GM18867 (cell line): ENCODE measurements around the gene AUTS2.

Experiments
- ATAC-seq: cut with Tn5 transposase; IDR thresholded peaks from one replicate; pipeline ENCODE4 v1.9.1; 2021; ENCODE audit warnings: mild to moderate bottlenecking, moderate library complexity; ENCODE audit not compliant: unreplicated experiment

The AUTS2 gene

DNA sequence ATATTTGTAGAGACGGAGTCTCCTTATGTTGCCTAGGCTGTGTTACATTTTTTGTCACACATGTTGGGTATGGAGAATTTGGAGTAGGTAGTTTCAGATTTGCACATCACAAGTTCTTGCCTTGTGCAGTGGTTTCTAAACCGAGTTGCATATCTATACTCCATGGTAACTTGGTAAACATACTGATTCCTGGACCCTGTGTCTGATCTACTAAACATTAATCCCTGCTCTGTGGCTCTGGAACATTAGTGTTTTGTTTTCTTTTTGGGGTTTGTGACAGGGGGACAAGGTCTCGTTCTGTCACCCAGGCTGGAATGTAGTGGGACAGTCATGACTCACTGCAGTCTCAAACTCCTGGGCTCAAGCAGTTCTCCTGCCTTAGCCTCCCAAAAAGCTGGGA lies 24.7 kb downstream of the AUTS2 start:
- ATAC-seq: peak; percentile 58

GRCh38 chr7:69624435-69625230 lies 26.4 kb downstream of the AUTS2 start:
- no peak for ATAC-seq

DNA sequence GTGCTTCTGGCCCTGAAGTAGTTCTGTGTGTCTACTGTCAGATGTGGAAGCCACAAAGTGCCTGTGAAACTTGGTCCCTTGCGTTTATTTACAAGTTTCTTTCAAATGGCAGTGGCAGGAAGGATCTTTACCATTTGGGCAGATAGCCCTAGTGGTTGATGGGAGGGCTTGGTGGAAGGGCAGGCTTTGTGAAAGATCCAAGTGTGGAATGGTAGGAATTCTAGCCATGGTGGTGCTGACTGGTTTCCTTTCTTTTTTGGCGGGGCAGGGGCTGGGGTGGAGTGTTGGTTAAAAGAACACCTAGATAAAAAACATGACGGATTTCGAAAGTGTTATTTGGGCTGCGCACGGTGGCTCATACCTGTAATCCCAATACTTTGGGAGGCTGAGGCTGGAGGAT lies 27.0 kb downstream of the AUTS2 start:
- ATAC-seq: no peak

DNA sequence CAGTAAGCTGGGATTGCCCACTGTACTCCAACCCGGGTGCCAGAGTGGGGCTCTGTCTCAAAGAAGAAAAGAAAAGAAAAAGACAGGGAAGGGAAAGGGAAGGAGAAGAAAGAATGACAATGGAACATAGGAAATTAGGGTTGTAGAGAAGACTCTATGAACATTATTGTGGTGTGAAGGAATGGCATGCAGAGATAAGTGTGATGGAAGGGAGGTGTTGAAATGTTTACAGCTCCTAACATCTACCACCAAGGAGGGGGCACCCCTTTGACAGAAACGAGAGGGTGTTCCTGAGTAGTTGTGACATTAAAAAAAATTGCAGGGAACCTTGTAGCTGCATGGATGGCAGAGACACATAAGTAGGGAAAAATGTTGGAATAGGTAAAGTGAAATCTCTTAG lies 27.5 kb downstream of the AUTS2 start:
- no peak for ATAC-seq

DNA sequence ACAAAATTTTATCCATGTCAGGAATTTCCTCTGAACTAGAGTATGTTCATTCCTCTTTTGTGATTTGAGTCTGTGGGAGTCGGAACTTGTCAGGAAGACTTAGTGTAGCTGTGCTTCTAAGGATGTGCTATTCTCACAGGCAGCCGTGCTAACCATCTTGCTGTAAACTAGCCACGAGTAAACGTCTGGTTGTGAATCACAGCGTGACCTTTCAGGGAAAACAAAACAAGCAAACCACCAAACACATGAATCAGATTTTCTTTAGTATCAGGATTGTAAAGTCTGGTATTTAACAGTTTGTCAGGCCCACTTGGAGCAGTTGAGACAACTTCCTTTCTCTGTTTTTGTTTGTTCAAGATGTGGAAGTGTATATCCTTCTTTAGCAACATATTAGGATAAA lies 32.0 kb downstream of the AUTS2 start:
- no peak for ATAC-seq

- no peak for ATAC-seq
These were observed 32.9 kb downstream of the AUTS2 start for GRCh38 chr7:69631131-69631530.

- no peak for ATAC-seq
These were observed 34.0 kb downstream of the AUTS2 start for GRCh38 chr7:69632280-69632679.

GRCh38 chr7:69633122-69633831 lies 35.0 kb downstream of the AUTS2 start:
- ATAC-seq: no peak

DNA sequence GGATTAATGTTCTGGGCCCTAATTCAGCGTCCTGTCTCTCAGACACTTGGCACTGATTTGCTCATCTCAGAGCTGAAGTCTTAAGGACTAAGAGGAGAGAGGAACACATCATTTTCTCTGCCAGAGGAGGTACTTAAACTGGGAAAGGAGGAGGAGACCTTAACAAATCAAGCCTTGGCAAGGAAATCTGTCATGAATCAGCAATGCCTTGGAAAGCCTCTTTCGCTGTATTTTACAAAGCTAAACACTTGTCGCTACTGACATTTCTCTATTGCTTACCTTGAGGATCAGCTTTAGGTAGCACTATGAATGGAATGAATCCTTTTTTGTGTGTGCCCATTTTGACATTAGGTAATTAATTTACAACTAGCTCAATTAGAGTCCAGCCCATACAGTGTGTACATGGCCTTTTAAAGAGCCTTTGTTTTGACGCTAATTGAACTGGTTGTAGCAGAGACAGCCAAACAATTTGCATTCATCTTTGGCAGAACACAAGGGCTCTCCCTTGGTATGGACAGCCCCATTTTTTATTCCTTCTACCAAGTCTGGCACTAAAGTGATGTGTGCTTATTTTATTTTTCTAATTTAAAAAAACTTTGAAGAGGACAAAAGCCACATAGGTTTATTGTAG lies 37.4 kb downstream of the AUTS2 start:
- ATAC-seq: no peak

DNA sequence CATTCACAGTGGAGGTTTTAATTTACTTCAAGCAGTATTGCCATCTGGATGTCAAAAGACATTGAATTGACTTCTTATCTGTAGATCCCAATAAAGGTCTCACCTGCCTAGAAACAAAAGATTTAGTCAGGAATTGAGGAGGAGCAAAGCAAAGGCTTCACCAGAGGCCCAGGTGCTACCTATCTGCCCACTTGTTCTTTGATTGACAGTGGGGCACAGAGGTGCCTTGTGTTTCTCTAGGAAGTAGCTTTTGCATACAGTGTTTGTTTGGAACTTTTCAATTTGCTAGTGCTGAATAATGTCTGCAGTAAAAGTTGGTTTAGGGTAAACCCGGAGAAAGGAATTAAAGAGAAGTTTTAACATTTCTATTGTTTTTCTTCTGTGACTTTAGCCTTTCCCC lies 40.4 kb downstream of the AUTS2 start:
- ATAC-seq: no peak

GRCh38 chr7:69640216-69640615 lies 41.9 kb downstream of the AUTS2 start:
- no peak for ATAC-seq

DNA sequence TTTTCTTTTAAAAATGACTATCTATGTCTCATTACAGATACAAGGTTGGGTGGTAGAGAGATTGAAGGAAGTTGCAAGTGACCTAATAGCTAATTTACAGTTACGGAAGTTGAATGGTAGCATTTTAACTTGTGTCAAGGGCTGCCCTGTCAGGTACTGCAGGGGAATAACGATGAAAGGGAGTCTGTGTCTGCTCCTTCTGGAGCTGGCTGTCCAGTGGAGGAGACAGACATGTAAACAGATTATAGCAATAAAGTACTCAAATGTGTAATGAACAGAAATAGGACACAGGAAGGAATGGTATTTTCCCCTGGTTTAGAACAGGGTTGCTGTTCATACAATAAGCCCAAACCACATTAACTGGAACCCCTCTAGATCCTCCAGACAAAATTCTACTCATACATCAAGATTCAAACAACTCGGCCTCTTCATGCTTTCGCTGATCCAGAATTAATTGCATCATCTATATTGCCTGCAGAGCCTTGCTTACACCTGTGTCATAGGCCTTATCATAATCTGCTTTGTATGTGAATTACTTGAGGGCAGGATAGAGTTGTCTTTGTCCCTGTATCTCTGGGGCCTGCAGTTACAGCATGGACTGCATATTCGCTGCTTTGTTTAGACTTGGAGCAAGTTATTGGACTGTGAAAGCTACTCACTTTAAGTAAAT lies 42.8 kb downstream of the AUTS2 start:
- no peak for ATAC-seq

DNA sequence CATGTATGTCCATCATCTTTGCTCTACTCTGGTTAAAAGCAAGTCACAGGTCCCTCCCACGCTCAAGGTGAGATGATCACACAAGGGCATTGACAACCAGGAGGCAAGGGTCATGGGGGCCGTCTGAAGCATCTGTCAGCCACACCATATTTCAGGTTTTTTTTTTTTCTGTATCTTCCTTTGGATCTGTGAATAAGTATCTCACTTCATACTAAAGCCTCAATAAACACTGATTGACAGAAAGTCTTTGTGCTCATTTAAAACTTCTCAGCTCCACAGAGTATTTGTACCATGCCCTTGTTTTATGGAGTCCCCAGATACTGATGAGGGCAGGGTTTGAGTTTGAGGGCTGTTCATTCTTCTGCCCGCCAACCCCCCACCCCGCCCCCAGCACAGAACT lies 45.0 kb downstream of the AUTS2 start:
- no peak for ATAC-seq

DNA sequence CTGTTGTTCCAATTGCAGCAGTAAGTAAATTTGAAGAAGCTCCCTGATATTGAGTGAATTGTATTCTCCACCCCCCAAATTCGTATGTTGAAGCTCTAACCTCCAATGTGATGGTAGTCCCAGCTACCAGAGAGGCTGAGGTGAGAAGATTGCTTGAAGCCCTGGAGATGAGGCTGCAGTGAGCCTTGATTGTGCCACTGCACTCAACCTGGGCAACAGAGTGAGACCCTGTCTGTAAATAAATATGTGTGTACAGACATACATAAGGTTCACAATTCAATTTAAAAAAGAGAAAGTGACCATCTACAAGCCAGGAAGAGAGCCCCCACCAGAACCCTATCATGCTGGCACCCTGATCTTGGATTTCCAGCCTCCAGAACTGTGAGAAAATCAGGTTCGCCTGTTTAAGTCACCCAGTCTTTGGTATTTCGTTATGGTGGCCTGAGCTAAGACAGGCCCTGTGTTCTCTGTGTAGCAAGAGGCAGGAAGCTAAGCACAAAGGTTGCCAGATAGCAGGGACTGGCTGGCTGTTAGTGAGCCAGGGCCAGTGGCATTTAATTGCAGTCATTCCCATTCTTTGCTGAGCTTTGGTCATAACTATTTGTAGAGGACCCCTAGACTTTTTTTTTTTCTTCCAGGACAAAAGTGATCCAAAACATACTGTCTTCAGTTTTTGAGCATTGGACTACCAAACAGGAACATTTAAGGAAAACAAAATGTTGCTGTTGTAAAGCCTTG lies 45.6 kb downstream of the AUTS2 start:
- ATAC-seq: no peak

GRCh38 chr7:69645683-69646082 lies 47.4 kb downstream of the AUTS2 start:
- ATAC-seq: no peak

DNA sequence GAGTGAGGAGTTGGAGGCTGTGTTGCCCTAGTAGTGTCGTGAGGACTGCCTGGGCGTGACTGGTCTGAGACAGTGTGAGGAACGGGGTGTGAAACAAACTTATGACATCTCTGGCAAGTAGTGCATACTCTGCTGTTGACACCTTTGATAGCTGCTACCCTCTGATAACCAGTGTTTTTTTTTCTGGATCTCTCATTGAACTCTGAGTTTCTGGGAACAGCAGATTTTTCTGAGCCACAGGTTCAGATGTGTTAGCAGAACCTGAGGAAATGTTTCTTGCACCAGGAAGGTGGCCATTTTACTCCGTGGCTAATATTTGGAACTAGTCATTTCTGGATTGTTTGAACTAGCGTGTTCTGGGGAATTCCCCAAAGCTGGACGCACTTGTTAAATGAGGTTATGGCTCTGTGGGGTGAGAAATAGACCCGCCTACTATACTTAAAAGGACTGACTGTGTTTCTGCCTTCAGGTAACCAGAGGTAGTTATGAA lies 52.9 kb downstream of the AUTS2 start:
- ATAC-seq: peak; percentile 82

GRCh38 chr7:69652947-69653701 lies 54.8 kb downstream of the AUTS2 start:
- ATAC-seq: no peak

GRCh38 chr7:69653806-69654205 lies 55.5 kb downstream of the AUTS2 start:
- no peak for ATAC-seq

- no peak for ATAC-seq
These were observed 56.1 kb downstream of the AUTS2 start for GRCh38 chr7:69654381-69654780.
